Astrocyte of the hippocampus (primary cell): Measurements from ENCODE around the gene LYST.
A peak's percentile ranks its signal among the peaks of the same experiment; 100 is the strongest.

Source experiments
- DNase-seq: peaks from one replicate; pipeline ENCODE4 v3.0.0; 2011; ENCODE audit warnings: low read depth, low spot score

Gene LYST

GRCh38 chr1:235720544-235720943 lies 146.2 kb downstream of the LYST start:
- DNase-seq, result no peak

GRCh38 chr1:235714205-235714897 lies 152.4 kb downstream of the LYST start:
- no peak for DNase-seq

GRCh38 chr1:235712812-235713211 lies 153.9 kb downstream of the LYST start:
- DNase-seq, result no peak

GRCh38 chr1:235710687-235711086 lies 156.0 kb downstream of the LYST start:
- DNase-seq, result no peak

- DNase-seq, result no peak
Observed at GRCh38 chr1:235709018-235709417, 157.7 kb downstream of the LYST start.

- DNase-seq, result peak; percentile 69
Observed at GRCh38 chr1:235708390-235708962, 158.2 kb downstream of the LYST start.

- peak; percentile 42 for DNase-seq
Observed at GRCh38 chr1:235703506-235703905, 163.2 kb downstream of the LYST start.

- DNase-seq, result no peak
Observed at GRCh38 chr1:235702412-235702811, 164.3 kb downstream of the LYST start.

GRCh38 chr1:235697508-235697907 lies 169.2 kb downstream of the LYST start:
- DNase-seq, result no peak

GRCh38 chr1:235689356-235689755 lies 177.3 kb downstream of the LYST start:
- DNase-seq, result no peak

- no peak for DNase-seq
Observed at GRCh38 chr1:235688096-235688495, 178.6 kb downstream of the LYST start.

- no peak for DNase-seq
Observed at GRCh38 chr1:235683653-235684052, 183.1 kb downstream of the LYST start.

GRCh38 chr1:235682216-235682615 lies 184.5 kb downstream of the LYST start:
- no peak for DNase-seq

GRCh38 chr1:235679644-235680043 lies 187.1 kb downstream of the LYST start:
- no peak for DNase-seq

- no peak for DNase-seq
Observed at GRCh38 chr1:235679005-235679404, 187.7 kb downstream of the LYST start.

GRCh38 chr1:235675152-235675890 lies 191.4 kb downstream of the LYST start:
- peak; percentile 20 for DNase-seq

GRCh38 chr1:235673981-235674380 lies 192.7 kb downstream of the LYST start:
- peak; percentile 78 for DNase-seq

GRCh38 chr1:235671992-235672391 lies 194.7 kb downstream of the LYST start:
- DNase-seq, result no peak

- peak; percentile 11 for DNase-seq
Observed at GRCh38 chr1:235670157-235670776, 196.4 kb downstream of the LYST start.

- DNase-seq, result no peak
Observed at GRCh38 chr1:235669277-235669676, 197.4 kb downstream of the LYST start.

- no peak for DNase-seq
Observed at GRCh38 chr1:235663628-235664027, 203.1 kb downstream of the LYST start.

GRCh38 chr1:235661568-235661967 lies 205.1 kb downstream of the LYST start:
- DNase-seq, result no peak
